HEK293T (cell line): Measurements from ENCODE around the gene ABCA9.

Experiments
- BHLHE40 ChIP-seq: fragments of 450-650 bp; IDR thresholded peaks from 2 replicates; pipeline ENCODE4 v1.6.1; 2016; ENCODE audit warnings: mild to moderate bottlenecking, moderate library complexity, borderline replicate concordance
- CTBP1 ChIP-seq: fragments of 450-650 bp; IDR thresholded peaks from 2 replicates; pipeline ENCODE4 v1.6.1; 2016; ENCODE audit warnings: borderline replicate concordance
- ELF4 ChIP-seq: fragments of 450-650 bp; IDR thresholded peaks from 2 replicates; pipeline ENCODE4 v1.6.1; 2017; ENCODE audit warnings: antibody characterized with exemption
- FOXA1 ChIP-seq: fragments of 450-650 bp; IDR thresholded peaks from 2 replicates; pipeline ENCODE4 v1.6.1; 2016; ENCODE audit warnings: mild to moderate bottlenecking
- FOXK2 ChIP-seq: fragments of 450-650 bp; IDR thresholded peaks from 2 replicates; pipeline ENCODE4 v1.6.1; 2016; ENCODE audit warnings: mild to moderate bottlenecking
- FOXM1 ChIP-seq: fragments of 450-650 bp; IDR thresholded peaks from 2 replicates; pipeline ENCODE4 v1.6.1; 2017; ENCODE audit warnings: mild to moderate bottlenecking, borderline replicate concordance
- HDGF ChIP-seq: fragments of 450-650 bp; IDR thresholded peaks from 2 replicates; pipeline ENCODE4 v1.6.1; 2017; ENCODE audit warnings: antibody characterized with exemption, borderline replicate concordance
- L3MBTL2 ChIP-seq: fragments of 450-650 bp; conservative IDR thresholded peaks from 2 replicates; pipeline ENCODE4 v1.6.1; 2016; ENCODE audit warnings: mild to moderate bottlenecking
- LEF1 ChIP-seq: fragments of 450-650 bp; IDR thresholded peaks from 2 replicates; pipeline ENCODE4 v1.6.1; 2017; ENCODE audit warnings: mild to moderate bottlenecking, borderline replicate concordance
- NFRKB ChIP-seq: fragments of 450-650 bp; IDR thresholded peaks from 2 replicates; pipeline ENCODE4 v1.6.1; 2016; ENCODE audit warnings: mild to moderate bottlenecking, moderate library complexity
- SP1 ChIP-seq: fragments of 450-650 bp; IDR thresholded peaks from 2 replicates; pipeline ENCODE4 v1.6.1; 2017
- SUZ12 ChIP-seq: fragments of 450-650 bp; IDR thresholded peaks from 2 replicates; pipeline ENCODE4 v1.6.1; 2016; ENCODE audit warnings: mild to moderate bottlenecking
- TARDBP ChIP-seq: fragments of 450-650 bp; IDR thresholded peaks from 2 replicates; pipeline ENCODE4 v1.6.1; 2016

DNA sequence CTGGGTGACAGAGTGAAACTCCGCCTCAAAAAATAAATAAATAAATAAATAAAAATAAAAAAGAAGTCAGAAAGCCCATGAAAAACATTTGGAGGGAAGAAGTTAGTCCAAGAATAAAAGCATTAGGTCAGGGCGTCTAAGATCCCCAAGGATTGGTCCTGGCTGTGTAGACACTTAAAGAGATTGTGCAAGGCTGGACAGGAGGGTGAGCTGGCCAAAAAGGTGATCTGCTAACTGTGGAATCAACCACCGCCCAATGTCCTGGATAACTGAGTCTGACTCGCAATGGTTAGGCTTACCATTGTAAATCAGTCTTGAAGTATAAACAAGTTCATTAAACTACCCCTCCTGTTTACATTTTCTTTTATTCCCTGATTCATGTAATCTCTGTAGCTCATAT, 96.8 kb downstream of the ABCA9 start:
- TF ChIP-seq SP1: no peak
- TF ChIP-seq FOXM1: no peak
- no peak for TF ChIP-seq BHLHE40
- TF ChIP-seq NFRKB: no peak
- TF ChIP-seq CTBP1: no peak
- TF ChIP-seq ELF4: no peak
- TF ChIP-seq FOXA1: no peak
- TF ChIP-seq HDGF: no peak
- no peak for TF ChIP-seq SUZ12
- TF ChIP-seq L3MBTL2: no peak
- TF ChIP-seq TARDBP: no peak
- TF ChIP-seq FOXK2: no peak
- no peak for TF ChIP-seq LEF1
